Kidney (tissue), 14 donors: ENCODE data around the gene CEP104. TPM values are rescaled to one million over a fixed set of nuclear protein-coding genes. Genes with fewer than 3 reads are reported as not detected.

Experiments used
- DNase-seq, 5 donors: peaks; one replicate each; pipeline ENCODE4 v3.0.0-alpha.2; 2013 to 2020
- FAIRE-seq: peaks from 2 replicates; lab custom pipeline; 2012; peaks lifted over from hg19 to GRCh38; lab: Jason Lieb, UNC
- H3K27ac ChIP-seq, 2 donors: one replicate each; pipeline ENCODE4 v1.7.0; 2013; ENCODE audit warnings: low read depth in 2 of 2, low read length in 2 of 2, inconsistent platforms in 1 of 2
- H3K27me3 ChIP-seq: one replicate; pipeline ENCODE4 v1.7.1; 2013; ENCODE audit warnings: low read length, inconsistent platforms; ENCODE audit not compliant: control insufficient read depth, insufficient read depth
- H3K36me3 ChIP-seq, 3 donors: one replicate each; pipeline versions ENCODE4 v1.7.0 to v1.7.1; 2013; ENCODE audit warnings: low read length in 3 of 3, control low read depth in 1 of 3, inconsistent platforms in 1 of 3; ENCODE audit not compliant: insufficient read depth in 3 of 3, control insufficient read depth in 2 of 3
- H3K4me1 ChIP-seq, 3 donors: one replicate each; pipeline versions ENCODE4 v1.7.0 to v1.7.1; 2013; ENCODE audit warnings: low read length in 3 of 3, inconsistent platforms in 1 of 3, low read depth in 1 of 3; ENCODE audit not compliant: control insufficient read depth in 2 of 3, insufficient read depth in 2 of 3
- H3K4me3 ChIP-seq, 3 donors: one replicate each; pipeline versions ENCODE4 v1.7.0 to v1.8.1; 2013; ENCODE audit warnings: low read length in 3 of 3, control low read depth in 1 of 3, inconsistent platforms in 1 of 3
- H3K9ac ChIP-seq, 3 donors: one replicate each; pipeline versions ENCODE4 v1.7.0 to v1.7.1; 2013; ENCODE audit warnings: low read length in 3 of 3, control low read depth in 1 of 3, inconsistent platforms in 1 of 3
- H3K9me3 ChIP-seq, 3 donors: one replicate each; pipeline versions ENCODE4 v1.7.0 to v1.7.1; 2013; ENCODE audit warnings: low read length in 3 of 3, control low read depth in 1 of 3, inconsistent platforms in 1 of 3; ENCODE audit not compliant: control insufficient read depth in 2 of 3, insufficient read depth in 1 of 3
- intact Hi-C: fragments of 100-400 bp; cut with DNase I; formaldehyde crosslinking; loops from one replicate; pipeline ENCODE4 v1.11.1; 2022
- polyA plus RNA-seq: library from polyadenylated mRNA; stranded (reverse); fragments of 350-450 nt; fragmentation: Illumina TruSeq; extraction: RNeasy Lipid Tissue Mini Kit (QIAGEN cat#74804); gene quantifications from one replicate; pipeline ENCODE4 v1.2.3, GENCODE V29; 2014; ENCODE audit warnings: low read depth, low replicate concordance; ENCODE audit not compliant: insufficient read depth
- total RNA-seq: library from RNA; stranded (reverse); fragmentation: NEBNext Ultra II Directional; extraction: Animal tissue kit (Norgen Biotek cat#: 25700); gene quantifications from one replicate; pipeline ENCODE4 v1.2.1, GENCODE V29; 2021
- TF ChIP-seq, protein P1 (sequence below): IDR thresholded peaks from 3 replicates; pipeline ENCODE4 v1.5.1; 2012; ENCODE audit warnings: mild to moderate bottlenecking, moderate library complexity, borderline replicate concordance; ENCODE audit not compliant: insufficient read depth; ENCODE audit errors: extremely low read depth
- donor health status: control.
- donor health status: control.
- donor health status: control.
- donor health status: control.
- donor health status: control.
- donor health status: DM: yes; HTN: yes; CAD: no.
- donor health status: Normal renal cell carcinoma (clear cell type).

The CEP104 gene
- total and polyA plus RNA-seq, 2 donors from 2014 or later, result 11.1 to 51.2 TPM

DNA sequence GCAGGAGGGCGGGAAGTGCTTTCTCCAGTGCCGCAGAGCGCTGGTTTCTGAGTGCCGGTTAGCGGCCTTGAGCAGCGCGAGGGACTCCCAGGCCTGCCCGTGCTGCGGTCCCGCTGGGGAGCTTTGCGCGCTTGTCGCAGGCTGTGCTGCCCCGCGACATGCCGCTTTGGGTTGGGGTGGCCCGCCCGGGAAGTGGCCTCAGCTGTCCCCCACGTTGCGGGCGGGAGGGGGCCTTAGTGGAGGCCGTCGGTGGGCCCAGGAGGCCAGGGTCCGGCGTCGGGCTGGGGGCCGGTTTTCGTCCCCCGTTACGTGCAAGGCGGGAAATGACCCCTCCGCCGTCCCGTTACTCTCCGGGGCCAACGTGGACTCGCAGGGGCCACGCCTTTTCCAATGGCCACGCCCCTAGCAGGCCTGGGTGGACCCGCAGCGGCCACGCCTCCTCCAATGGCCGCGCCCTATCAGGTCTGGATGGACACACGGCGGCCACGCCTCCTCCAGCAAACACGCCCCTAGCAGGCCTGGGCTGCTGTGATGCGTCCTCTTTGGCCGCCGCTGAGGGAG lies 44.0 kb upstream of the CEP104 start:
- H3K27me3 ChIP-seq, result no peaks in the 10 kb centered on the region
- peaks cover 0 to 5% (median 0%) of the 10 kb centered on the region in 3 donors for H3K9me3 ChIP-seq
- peaks cover 0 to 26% (median 11%) of the 10 kb centered on the region in 3 donors for H3K4me1 ChIP-seq
- DNase-seq (peak; percentile 97 to 99 (median 99)), FAIRE-seq (peak; percentile 98)
- H3K9ac ChIP-seq, result peak overlapping the region in 2 of 3 donors; percentile 26 to 69
- peak overlapping the region; percentile 55 to 87 (median 79) for H3K4me3 ChIP-seq
- TF ChIP-seq, protein P1, sequence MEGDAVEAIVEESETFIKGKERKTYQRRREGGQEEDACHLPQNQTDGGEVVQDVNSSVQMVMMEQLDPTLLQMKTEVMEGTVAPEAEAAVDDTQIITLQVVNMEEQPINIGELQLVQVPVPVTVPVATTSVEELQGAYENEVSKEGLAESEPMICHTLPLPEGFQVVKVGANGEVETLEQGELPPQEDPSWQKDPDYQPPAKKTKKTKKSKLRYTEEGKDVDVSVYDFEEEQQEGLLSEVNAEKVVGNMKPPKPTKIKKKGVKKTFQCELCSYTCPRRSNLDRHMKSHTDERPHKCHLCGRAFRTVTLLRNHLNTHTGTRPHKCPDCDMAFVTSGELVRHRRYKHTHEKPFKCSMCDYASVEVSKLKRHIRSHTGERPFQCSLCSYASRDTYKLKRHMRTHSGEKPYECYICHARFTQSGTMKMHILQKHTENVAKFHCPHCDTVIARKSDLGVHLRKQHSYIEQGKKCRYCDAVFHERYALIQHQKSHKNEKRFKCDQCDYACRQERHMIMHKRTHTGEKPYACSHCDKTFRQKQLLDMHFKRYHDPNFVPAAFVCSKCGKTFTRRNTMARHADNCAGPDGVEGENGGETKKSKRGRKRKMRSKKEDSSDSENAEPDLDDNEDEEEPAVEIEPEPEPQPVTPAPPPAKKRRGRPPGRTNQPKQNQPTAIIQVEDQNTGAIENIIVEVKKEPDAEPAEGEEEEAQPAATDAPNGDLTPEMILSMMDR, result no peak
- intact Hi-C loops, result no loop called here
- no peaks in the 10 kb centered on the region for H3K36me3 ChIP-seq
- H3K27ac ChIP-seq, result peak overlapping the region; percentile 96 to 98

DNA sequence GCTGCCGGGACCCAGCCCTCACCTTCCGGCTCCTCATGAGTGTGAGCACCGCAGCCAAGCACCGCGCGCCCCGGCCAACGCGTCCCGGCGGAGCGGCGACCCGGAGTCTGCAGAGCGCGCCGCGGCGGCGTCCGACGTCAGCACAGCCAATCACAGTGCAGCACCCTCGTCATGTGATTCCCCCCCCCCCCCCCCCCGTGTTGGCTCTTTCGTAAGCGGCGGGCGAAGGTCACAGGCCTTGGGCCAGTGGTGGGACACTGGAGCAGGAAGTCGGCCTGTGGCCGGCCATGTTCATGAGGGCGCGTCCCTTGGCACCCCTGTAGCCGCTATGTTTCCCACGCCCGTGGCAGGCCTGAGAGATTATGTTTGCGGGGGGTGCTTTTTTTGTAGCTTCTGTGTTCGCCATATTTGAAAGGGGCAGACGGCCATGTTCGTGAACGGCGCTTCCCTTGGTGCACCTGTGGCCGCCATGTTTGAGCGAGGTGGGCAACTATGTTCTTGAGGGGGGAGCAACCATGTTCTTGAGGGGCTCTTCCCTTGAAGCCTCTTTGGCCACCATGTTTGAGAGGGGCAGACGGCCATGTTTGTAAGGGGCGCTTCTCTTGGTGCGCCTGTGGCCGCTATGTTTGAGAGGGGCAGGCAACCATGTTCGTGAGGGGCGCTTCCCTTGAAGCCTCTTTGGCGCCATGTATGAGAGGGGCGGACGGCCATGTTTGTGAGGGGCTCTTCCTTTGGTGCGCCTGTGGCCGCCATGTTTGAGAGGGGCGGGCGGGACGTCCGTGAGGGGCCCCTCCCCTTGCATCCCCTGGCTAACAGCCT lies 43.3 kb upstream of the CEP104 start, which contains the start of gene C1orf174:
C1orf174 (minus strand) TSS at position 123 of the 819 bp plus-strand sequence; CDS start at position 37, 86 bp downstream.
- Histone ChIP-seq H3K4me3 (peak within 1 kb of the TSS; percentile 55 to 87 (median 79)), H3K9ac (peak within 1 kb of the TSS; percentile 57 to 83 (median 82)), H3K4me1 (peaks cover 0 to 26% (median 11%) of the 10 kb centered on the region in 3 donors), H3K27me3 (no peaks in the 10 kb centered on the region), H3K36me3 (peaks cover 0 to 3% (median 0%) of the 10 kb centered on the region in 3 donors), H3K27ac (peak within 1 kb of the TSS; percentile 96 to 98), H3K9me3 (peaks cover 0 to 5% (median 0%) of the 10 kb centered on the region in 3 donors)
- peak; percentile 69 for FAIRE-seq
- DNase-seq, result peak; percentile 99 to 100 (median 99)
- TF ChIP-seq, protein P1, result no peak
- intact Hi-C loops, result no loop called here

DNA sequence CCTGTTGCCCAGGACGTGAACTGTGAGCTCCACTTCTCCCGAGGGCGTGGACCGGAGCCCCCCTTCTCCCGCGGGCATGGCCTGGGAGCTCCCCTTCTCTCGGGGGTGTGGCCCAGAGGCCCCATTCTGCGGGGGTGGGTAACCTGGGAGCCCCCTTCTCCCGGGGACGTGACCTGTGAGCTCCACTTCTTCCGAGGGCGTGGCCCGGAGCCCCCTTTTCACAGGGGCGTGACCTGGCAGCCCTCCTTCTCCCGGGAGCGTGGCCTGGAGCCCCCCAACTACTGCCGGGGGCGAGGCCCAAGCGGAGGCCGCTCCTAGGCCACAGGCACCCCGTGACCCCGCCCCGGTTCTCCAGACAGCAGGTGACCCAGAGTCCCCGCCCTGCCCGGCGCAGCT lies 42.7 kb upstream of the CEP104 start:
- intact Hi-C loops, result no loop called here
- no peak for FAIRE-seq
- peaks cover 0 to 26% (median 11%) of the 10 kb centered on the region in 3 donors for H3K4me1 ChIP-seq
- peaks cover 0 to 6% (median 0%) of the 10 kb centered on the region in 3 donors for H3K36me3 ChIP-seq
- no peaks in the 10 kb centered on the region for H3K27me3 ChIP-seq
- peak in 1 of 5 donors; percentile 53 for DNase-seq
- TF ChIP-seq, protein P1, result no peak
- H3K4me3 ChIP-seq, result peak overlapping the region; percentile 55 to 87 (median 78)
- peak overlapping the region; percentile 33 to 83 (median 82) for H3K9ac ChIP-seq
- H3K9me3 ChIP-seq, result peaks cover 0 to 5% (median 0%) of the 10 kb centered on the region in 3 donors
- H3K27ac ChIP-seq, result peak overlapping the region; percentile 96 to 98
